Stimulated activated CD8-positive, alpha-beta memory T cell treated with anti-CD3 and anti-CD28 coated beads, Interleukin-15, amount 100 ng/mL, for 1 hour (primary cell): ENCODE results near the gene LAMC2.
"Not testable (repeated sequence)": the region's sequence is repeated elsewhere in the genome, so short reads cannot be mapped to it uniquely, and the experiment has no call there.

Source experiments
- DNase-seq: peaks from one replicate; pipeline ENCODE4 v3.0.0-alpha.2; 2020; ENCODE audit warnings: low read depth

The LAMC2 gene

DNA sequence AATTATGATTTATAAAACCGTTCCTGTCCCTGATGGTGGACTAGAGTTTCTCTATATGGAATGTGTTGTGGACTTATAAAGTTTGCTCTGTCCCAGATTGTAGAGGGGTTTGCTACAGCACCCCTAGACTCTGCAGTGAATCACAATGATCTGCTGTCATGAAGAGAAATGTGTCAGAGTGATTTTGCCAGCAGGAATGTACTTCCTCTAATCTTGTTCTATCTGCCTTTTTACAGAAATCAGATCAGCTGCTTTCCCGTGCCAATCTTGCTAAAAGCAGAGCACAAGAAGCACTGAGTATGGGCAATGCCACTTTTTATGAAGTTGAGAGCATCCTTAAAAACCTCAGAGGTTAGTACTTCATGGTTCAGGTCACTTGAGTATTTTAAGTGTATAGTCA, 52.0 kb downstream of the LAMC2 start:
- no peak for DNase-seq

GRCh38 chr1:183239220-183239742, 53.2 kb downstream of the LAMC2 start:
- DNase-seq = no peak

DNA sequence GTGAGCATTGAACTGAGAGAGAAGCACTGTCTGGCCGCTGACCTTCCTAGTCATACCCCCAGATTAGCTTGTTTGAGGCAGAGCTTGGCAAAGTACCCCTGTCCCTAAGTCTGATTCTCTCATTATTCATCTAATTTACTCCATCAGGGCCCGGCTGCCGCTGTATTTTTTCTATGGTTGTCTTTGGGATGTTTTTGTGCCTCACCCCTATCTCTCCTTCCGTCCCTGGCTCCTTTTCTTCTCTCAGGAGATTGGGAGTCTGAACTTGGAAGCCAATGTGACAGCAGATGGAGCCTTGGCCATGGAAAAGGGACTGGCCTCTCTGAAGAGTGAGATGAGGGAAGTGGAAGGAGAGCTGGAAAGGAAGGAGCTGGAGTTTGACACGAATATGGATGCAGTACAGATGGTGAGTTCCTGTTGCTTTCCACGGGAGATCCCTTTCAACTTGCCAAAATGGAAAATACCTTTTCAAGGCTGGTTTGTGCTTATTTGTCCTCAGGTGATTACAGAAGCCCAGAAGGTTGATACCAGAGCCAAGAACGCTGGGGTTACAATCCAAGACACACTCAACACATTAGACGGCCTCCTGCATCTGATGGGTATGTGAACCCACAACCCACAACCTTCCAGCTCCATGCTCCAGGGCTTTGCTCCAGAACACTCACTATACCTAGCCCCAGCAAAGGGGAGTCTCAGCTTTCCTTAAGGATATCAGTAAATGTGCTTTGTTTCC, 53.9 kb downstream of the LAMC2 start:
- DNase-seq = no peak

GRCh38 chr1:183240526-183240825, 54.4 kb downstream of the LAMC2 start:
- DNase-seq = no peak

DNA sequence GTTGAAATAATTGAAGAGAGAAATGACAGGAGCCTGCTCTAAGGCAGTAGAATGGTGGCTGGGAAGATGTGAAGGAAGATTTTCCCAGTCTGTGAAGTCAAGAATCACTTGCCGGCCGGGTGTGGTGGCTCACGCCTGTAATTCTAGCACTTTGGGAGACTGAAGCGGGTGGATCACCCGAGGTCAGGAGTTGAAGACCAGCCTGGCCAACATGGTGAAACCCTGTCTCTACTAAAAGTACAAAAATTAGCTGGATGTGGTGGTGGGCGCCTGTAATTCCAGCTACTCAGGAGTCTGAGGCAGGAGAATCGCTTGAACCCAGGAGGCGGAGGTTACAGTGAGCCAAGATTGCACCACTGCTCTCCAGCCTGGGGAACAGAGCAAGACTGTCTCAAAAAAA, 54.8 kb downstream of the LAMC2 start:
- not testable (repeated sequence) for DNase-seq

GRCh38 chr1:183241471-183241870, 55.4 kb downstream of the LAMC2 start:
- no peak for DNase-seq

DNA sequence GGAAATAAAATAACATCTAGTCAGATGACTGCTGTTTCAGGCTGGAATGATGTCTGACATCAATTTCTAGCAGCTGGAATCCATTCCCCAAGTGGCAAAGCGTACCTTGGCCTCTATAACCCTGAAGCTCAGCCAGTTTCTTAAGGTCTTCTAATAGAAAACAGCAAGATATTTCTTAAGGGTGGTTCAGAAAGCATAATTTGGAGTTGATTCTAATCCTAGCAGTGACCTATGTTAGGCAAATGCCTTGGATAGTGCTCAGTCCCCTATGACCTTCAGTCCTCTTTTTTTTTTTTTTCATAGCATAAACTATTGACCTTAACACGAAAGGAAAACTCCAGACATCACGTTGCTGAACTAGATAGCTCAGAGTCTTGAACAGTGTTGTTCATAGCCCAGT, 56.5 kb downstream of the LAMC2 start:
- DNase-seq = no peak

DNA sequence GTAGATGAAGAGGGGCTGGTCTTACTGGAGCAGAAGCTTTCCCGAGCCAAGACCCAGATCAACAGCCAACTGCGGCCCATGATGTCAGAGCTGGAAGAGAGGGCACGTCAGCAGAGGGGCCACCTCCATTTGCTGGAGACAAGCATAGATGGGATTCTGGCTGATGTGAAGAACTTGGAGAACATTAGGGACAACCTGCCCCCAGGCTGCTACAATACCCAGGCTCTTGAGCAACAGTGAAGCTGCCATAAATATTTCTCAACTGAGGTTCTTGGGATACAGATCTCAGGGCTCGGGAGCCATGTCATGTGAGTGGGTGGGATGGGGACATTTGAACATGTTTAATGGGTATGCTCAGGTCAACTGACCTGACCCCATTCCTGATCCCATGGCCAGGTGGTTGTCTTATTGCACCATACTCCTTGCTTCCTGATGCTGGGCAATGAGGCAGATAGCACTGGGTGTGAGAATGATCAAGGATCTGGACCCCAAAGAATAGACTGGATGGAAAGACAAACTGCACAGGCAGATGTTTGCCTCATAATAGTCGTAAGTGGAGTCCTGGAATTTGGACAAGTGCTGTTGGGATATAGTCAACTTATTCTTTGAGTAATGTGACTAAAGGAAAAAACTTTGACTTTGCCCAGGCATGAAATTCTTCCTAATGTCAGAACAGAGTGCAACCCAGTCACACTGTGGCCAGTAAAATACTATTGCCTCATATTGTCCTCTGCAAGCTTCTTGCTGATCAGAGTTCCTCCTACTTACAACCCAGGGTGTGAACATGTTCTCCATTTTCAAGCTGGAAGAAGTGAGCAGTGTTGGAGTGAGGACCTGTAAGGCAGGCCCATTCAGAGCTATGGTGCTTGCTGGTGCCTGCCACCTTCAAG, 57.3 kb downstream of the LAMC2 start:
- DNase-seq = no peak

GRCh38 chr1:183244466-183244865, 58.4 kb downstream of the LAMC2 start:
- DNase-seq = no peak

DNA sequence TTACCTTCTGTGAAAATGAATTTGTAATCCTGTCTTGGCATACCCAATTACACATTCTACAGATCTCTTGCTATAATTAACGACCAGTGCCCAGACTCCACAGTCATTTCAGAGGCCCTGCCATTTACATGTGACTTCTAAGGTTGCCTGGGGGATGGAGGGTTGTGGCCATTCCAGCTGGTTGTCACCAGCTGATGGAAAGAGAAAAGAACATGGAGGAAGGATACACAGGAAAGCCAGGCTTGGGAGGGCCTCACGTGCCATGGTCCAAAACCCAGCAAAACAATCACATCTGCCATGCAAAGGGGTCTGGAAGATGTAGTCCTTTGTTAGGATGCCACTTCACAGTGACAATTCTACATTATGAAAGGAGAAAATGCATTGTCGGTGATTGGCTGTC, 59.3 kb downstream of the LAMC2 start:
- no peak for DNase-seq

- no peak for DNase-seq
These were observed 60.4 kb downstream of the LAMC2 start for GRCh38 chr1:183246436-183246835.

GRCh38 chr1:183247066-183247465, 61.0 kb downstream of the LAMC2 start:
- DNase-seq = no peak

DNA sequence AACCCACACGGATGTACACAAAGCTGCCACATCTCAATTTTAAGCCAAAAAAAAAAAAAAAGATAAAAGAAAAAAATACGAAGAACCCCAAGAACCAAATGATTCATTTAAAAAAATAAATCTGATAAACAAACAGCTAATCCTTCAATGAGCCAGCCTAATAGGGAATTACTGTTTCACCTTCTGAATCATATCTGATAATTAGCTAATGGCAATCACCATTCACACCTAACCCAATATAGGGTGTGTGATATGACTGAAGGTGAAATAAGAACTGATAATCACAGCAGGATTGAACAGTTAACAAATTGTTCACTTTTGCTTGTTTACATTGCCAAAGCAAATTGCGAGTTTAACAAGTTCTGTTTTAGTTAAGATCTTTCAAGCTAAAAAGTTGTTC, 61.4 kb downstream of the LAMC2 start:
- DNase-seq = no peak

DNA sequence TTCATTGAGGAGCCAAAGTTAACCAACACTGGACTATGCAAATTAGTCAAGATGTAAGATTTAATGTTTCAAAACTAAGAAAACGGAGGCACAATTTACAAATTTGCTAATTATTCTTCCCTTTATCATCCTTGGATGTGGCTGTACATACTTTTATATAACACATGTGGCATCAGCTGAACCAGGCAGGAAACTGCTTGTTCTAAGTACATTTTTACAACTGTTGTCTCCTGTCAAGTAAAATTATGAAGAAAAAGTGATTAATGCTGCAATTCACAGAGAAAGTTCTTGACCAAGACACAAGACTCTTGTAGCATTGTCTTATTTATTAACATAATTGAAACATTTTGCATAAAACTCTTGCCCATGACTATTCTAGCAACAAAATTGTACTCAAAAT, 61.9 kb downstream of the LAMC2 start:
- no peak for DNase-seq

DNA sequence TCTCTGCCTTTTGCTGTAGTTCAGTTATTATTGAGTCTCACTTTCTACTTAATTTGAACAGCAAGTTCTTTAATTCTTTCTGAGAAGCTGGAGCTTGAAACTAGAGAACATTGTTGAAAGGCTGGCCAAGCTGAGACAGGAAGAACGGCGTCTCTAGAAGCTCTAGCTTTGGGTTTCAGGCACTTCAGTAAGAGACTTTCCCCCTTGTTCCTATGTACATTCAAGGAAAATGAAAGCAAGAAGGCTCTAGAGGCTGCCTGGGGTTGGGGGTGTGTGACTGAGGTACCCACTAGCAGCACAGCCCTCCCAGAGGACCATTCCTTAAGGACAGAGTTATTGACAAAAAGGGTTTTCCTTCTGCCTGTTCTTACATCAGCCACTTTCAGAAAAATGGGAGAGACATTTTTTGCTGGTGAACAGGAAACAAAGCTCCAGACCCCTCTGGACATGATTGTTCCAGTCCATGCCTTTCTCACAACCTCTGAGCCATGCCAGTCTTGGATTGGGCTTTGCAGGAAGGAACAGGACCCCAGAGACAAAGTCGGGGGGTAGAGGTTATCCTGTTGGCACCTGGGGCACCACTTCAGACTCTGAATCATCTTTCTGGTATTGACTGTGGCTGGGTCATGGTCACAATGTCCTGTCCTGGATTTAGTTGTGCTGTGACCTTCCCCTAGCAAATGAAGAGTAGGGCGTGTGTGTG, 63.1 kb downstream of the LAMC2 start:
- DNase-seq = no peak

DNA sequence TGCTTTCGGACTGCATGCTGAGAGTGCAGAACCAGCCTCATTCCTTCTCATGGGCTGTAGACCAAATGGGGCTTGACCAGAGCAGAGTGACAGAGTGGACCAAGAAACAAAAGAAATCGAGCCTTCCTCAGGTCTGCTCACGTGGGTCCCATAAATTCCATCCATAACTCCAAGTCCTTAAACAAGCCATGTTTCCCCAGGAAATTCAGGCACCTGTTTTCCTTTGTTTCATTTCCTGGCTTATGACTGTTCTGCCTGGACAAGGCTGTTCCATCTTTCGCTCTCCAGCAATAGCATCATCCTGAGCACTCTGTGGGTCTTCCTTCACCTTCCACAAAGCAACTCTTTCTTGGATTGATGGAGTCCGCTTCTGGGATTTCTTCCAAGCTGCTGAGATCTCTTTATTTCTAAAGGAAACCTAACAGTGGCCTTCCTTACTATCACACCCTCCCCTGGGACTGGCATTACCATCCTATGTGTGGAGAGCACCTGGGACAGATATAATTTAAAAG, 63.9 kb downstream of the LAMC2 start:
- DNase-seq = no peak

DNA sequence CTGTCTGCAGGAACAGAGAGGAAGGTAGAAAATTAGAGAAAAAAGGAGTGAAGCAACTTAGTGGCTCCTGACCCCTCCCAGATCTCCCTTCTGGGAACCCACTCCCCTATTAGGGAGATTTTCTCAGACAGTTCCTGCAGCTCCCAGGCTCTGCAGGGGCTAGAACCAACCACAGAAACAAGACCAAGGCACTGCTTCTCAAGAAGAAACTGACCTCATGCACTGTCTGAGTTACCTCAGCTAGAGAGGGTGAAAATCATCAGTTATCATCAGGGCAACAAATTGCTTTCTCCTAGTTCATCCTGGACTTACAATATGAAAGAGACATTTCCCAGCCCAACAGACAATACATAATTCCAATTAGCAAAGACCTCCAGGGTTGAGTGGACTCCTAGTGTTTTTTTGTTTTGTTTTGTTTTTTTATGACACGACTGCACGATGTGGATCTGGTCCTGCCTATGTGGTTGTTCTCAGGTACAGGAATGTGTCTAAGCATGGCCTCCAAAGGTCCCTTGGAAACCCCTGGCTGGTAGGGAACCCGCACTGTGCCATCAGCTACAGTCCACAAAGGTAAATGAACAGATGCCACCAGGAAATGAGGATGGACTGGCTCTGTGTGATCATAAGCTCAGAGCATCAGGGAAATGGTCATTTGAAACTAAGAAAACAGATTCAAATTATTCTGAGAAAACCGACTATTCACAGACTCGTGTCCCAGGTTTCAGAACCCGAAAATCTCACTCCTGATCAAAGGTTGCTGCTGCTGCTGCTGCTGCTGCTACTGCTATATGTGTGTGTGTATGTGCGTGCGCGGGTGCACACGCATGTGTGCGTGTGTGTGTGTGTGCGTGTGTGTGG, 65.3 kb downstream of the LAMC2 start:
- DNase-seq = no peak

- DNase-seq = no peak
These were observed 65.9 kb downstream of the LAMC2 start for GRCh38 chr1:183251959-183252450.

DNA sequence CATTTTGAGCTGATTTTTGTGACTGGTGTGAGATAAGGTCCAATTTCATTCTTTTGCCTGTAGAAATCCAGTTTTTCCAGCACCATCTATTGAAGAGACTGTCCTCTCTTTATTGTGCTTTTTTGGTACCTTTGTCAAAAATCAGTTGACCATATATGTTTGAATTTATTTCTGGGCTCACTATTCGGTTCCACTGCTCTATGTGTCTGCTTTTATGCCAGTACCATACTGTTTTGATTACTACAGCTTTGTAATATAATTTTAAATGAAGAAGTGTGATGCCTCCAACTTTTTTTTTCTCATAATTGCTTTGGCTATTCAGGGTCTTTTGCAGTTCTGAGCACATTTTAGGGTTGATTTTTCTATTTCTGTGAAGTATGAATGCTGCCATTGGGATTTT, 69.0 kb downstream of the LAMC2 start:
- no peak for DNase-seq

- DNase-seq = no peak
These were observed 73.9 kb downstream of the LAMC2 start for GRCh38 chr1:183259924-183260323.

GRCh38 chr1:183262628-183263200, 76.7 kb downstream of the LAMC2 start:
- DNase-seq = no peak
